Fibroblast of skin of abdomen (primary cell): ENCODE measurements around the gene NDUFS1.
A peak's percentile ranks its signal among the peaks of the same experiment; 100 is the strongest.
"Not testable (repeated sequence)": the region's sequence is repeated elsewhere in the genome, so short reads cannot be mapped to it uniquely, and the experiment has no call there.

ENCODE experiments used
- DNase-seq: peaks from one replicate; pipeline ENCODE4 v3.0.0-alpha.2; 2013

Gene NDUFS1

GRCh38 chr2:206098471-206098870 lies 60.8 kb downstream of the NDUFS1 start:
- no peak for DNase-seq

DNA sequence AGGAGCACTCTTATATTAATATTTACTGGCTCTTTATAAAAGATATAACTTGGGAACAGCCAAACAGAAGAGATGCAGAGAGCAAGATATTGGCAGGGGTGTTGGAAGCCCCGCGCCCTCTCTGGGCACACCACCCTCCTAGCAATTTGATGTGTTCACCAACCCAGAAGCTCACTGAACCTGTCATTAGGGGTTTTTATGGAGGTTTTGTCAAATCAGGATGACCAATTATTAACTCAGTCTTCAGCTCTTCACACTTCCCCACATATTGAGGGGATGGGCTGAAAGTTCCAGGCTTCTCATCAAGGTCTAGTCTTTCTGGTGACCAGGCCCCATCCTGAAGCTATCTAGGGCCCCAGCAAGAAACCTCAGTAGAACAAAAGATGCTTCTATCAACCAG lies 62.4 kb downstream of the NDUFS1 start:
- no peak for DNase-seq

GRCh38 chr2:206095536-206096332 lies 63.5 kb downstream of the NDUFS1 start:
- DNase-seq: no peak

DNA sequence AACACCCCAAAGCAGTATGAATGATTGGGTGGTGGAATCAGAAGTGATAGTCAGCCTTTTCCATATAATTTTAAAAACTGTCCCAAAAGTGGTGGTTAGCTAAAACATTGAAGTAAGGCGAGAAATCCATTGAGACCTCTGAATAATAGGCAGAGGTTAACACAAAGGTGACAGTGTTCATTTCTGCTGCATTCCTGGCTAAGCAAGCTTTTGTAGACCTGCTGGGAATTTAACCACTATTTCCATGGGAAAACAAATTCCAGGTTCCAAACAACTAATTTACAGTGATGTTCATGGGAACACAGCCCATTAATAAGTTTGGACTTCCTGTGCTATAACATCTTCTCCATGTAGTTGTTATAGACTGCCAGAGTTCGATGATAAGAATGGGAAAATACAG lies 66.9 kb downstream of the NDUFS1 start:
- no peak for DNase-seq

- no peak for DNase-seq
Measured at GRCh38 chr2:206088248-206088647, 71.0 kb downstream of the NDUFS1 start.

DNA sequence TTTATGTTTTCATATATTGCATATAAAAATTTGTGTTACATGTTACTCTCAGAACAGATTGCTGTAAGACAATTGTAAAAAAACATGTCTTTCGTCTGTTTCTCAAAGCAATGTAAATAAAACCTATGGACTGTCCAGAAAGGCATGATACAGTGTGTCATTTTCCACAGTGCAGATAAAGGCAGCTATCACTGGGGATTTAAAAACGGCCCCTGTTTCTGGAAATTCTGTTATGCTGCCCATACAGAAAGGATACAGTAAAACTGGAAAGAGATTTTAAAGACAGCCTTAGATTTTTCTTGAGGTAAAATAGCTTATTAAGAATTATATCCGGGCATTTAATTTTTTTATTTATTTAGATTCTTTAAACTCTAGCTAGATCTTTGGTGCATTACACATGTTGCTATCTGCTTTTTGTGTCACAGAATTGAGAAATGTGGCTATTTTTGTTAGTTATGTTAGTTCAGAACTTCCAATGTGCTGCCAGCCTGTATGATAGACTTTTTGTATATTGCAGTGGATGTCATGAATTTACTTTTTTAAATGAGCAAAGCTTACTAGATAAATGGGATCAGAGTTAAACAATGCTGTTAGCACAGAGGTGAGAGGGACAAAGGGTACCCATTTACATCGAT lies 72.4 kb downstream of the NDUFS1 start:
- peak; percentile 15 for DNase-seq

DNA sequence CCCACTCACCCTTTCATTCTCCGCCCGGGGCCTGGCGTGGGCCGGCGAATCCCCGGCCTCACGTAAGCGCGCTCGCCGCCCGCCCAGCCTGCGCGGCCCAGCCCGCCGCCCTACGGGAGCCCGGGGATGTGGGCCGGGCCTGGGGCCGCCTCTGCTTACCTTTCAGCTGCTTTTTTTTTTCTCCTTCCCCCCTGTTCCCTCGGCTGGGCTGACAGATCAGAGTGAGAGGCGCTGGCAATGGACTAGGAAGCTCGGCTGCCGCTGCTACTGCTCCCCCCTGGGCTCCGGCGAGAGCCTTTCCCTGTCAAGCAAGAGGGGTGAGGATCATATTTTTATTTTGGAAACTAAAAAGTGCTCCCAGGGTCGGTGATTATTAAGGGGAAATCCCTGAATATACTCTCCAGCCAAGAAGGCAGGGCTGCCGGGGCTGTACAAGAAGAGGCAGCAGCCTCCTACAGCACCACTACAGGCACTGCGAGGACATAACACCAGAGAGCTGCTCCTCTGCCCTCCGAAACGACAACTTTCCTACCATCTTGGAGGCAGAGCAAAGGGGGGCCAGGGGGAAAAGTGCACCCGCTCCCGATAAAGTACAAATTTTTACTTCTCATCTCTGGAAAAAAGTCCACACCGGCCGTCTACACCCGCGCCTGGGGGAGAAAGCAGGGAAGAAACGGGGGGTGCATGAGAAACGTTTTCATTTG lies 73.3 kb downstream of the NDUFS1 start, which contains the start of gene INO80D:
Gene INO80D (minus strand): TSS at position 433 of the 704 bp plus-strand sequence. CDS start 23,158 bp downstream, outside the sequence.
- peak; percentile 87 for DNase-seq

GRCh38 chr2:206084870-206085741 lies 74.1 kb downstream of the NDUFS1 start:
- peak; percentile 25 for DNase-seq

DNA sequence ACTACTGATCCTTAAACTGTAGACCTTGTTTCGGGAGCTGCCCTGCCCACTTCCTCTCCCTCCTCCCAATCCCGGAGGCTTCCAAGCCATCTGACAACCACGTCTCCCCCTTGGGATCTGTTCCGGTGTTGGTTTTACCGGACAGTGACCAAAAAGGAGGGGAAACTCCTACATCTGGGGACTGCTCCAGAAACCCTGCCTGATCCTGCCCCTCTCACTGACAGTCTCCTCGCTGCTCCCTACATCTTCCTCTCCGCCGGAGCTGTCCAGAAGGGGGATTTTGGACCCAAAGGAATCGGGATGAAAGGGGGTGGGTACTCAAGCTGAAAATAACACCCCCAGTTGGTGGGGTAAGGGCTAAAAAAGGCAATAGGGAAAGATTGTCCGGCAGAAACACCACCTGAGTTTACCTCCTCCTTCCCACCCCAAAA lies 74.8 kb downstream of the NDUFS1 start:
- DNase-seq: peak; percentile 74

- DNase-seq: no peak
Measured at GRCh38 chr2:206083602-206084438, 75.4 kb downstream of the NDUFS1 start.

DNA sequence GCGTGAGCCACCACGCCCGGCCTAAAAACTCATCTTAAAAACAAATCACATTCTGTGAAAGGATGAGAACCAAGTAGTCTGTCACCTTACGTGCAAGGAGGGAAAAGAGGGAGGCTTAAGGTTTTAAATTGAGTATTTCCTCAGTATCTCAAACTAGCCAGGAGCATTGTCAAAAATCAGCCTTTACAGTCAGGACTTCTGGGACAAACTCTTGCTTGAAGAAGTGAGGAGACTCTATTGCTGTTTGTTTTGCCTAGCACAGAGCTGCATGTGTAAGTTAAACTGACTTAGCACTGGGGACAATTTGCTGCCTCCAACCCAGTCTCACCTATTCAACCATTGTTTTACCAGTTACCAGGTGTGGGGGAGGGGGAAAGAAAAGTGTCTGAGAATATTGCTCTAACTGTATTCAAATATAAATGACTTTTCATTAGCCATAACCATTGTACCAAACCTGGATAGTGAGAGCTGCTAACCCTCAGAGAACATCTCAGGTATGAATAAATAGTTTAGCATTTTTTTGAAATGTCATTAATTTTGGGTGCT lies 76.9 kb downstream of the NDUFS1 start:
- no peak for DNase-seq

DNA sequence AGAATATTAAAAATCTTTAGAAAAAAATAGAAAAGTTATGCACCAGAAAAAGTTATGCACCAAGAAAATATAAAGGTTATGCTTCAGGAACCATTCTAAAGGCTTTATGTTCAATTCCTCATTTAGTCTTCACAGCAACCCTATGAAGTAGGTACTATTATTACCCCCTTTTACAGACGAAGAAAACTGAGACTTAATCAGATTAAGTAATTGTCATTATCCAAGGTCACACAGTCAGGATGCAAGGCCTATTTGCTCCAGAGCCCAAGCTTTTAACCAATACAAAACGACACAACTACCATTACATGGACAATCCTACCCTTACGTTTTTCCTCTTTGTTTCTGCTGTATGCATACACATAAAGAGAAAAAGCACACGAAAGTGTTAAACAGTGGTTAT lies 78.3 kb downstream of the NDUFS1 start:
- no peak for DNase-seq

DNA sequence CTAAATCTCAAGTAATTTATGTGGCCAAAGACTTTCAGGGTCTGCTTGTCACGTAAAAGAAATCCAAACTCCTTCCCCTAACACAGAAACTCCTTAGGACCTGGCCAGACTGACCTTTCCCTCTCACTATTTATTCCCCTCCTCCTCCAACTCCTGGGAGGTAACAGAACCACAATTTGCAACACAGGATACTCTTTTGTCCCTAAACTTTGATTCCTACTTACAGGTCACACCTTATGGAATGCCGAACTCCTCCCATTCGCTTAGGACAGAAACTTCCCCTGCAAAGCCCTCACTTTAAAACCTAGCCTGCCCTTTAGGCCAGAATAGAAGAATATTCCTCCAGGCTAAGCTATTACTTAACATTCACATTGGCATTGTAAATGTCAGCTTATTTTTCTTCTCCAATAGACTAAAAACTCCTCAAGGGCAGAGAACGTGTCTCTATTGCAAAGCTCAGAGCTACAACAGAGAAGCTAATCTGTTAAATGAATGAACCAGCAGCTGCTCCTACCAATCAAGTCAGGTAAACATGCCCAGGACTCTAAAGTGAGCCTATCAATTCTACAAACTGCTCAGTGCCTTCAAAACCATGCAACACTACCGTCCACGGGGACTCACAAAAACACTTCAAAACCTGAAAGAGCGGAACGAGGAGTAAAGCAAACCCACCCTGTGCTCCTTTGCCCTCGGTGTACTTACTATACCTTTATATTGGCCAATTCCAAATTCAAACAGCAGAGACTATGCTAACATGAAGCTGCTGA lies 79.4 kb downstream of the NDUFS1 start:
- no peak for DNase-seq

GRCh38 chr2:206077879-206078278 lies 81.4 kb downstream of the NDUFS1 start:
- not testable (repeated sequence) for DNase-seq

DNA sequence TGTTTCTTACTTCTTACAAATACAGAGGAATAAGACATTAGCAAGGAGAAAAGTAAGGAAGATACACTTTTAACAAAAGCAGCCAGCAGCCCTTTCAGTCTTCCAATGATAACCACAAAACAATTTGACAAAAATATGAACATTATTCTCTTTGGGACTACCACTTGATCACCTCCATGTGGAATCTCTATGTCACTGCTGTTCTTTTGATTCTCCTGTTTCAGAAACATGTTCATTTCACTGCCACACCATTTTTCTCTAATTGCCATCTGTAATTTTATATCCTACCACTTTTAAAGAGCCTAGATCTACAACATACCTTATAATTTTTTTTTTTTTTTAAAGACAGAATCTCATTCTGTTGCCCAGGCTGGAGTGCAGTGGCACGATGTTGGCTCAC lies 84.1 kb downstream of the NDUFS1 start:
- DNase-seq: no peak

DNA sequence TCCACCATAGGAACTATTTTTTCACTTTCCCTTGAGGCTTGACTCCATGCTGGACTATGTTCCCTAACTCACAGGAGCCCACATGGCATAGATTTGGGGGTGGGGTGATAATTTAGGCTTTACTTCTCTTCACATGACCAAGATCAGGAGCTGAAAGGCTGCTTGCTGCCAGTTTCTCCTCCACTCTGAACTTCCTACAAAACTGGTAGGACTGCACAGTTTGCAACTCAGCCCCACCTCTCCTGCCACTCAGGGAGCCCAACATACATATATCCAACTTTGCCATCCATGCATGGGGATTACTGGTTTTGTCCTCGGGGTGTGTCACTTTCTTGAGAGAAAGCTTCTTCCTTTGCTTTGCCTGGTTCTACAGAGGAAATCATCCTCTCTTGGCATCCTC lies 87.4 kb downstream of the NDUFS1 start:
- DNase-seq: no peak

DNA sequence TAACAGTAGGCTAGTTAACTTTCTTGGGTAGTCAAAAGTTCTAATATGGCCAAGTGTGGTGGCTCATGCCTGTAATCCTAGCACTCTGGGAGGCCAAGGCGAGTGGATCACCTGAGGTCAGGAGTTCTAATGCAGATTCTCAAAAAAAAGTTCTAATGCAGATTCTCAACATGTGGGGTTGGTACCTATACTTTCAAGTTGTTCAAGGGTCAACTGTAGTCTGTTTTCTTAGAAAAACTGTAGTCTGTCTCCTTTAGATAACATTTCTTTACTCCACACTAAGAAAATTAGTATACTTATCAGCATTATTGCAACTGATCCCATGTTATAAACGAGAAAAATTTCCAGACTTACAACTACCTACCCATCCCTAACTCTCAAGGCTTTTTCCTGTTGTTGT lies 89.8 kb downstream of the NDUFS1 start:
- DNase-seq: no peak

DNA sequence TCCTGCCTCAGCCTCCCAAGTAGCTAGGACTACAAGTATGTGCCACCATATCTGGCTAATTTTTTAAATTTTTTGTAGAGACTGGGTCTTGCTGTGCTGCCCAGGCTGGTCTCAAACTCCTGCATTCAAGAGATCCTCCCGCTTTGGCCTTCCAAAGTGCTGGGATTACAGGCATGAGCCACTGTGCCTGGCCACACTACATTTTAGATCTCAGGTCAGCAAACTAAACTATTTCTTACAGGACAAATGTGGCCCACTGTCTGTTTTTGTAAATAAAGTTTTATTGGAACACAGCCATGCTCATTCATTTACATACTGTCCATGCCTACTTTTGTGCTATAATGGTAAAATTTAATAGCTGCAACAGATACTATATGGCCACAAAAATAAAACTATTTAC lies 91.0 kb downstream of the NDUFS1 start:
- no peak for DNase-seq
